ENCODE results near the gene IL37.
"Not testable (repeated sequence)": the region's sequence is repeated elsewhere in the genome, so short reads cannot be mapped to it uniquely, and the experiment has no call there.

DNA sequence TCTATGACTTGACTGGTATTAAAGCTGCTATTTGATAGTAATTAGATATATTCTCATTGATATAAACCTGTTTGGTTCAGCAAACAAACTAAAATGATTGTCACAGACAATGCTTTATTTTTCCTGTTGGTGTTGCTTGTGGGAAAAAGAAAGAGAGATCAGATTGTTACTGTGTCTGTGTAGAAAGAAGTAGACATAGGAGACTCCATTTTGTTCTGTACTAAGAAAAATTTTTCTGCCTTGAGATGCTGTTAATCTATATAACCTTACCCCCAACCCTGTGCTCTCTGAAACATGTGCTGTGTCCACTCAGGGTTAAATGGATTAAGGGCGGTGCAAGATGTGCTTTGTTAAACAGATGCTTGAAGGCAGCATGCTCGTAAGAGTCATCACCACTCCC, 23.2 kb downstream of the IL37 start:
- not testable (repeated sequence) for TF ChIP-seq RARB (CRISPR knock-in tag; IDR thresholded peaks at IDR 0.05); ESRRG (CRISPR knock-in tag; IDR thresholded peaks at IDR 0.05); ZFP3 (CRISPR knock-in tag; IDR thresholded peaks at IDR 0.05); GLIS3 (CRISPR knock-in tag; IDR thresholded peaks at IDR 0.05); ZFP30 (CRISPR knock-in tag; IDR thresholded peaks at IDR 0.05); ZC3H10 (CRISPR knock-in tag; IDR thresholded peaks at IDR 0.05); ZNF565 (CRISPR knock-in tag; conservative IDR thresholded peaks at IDR 0.05; ENCODE audit: low read depth)
- TF ChIP-seq, protein P1, sequence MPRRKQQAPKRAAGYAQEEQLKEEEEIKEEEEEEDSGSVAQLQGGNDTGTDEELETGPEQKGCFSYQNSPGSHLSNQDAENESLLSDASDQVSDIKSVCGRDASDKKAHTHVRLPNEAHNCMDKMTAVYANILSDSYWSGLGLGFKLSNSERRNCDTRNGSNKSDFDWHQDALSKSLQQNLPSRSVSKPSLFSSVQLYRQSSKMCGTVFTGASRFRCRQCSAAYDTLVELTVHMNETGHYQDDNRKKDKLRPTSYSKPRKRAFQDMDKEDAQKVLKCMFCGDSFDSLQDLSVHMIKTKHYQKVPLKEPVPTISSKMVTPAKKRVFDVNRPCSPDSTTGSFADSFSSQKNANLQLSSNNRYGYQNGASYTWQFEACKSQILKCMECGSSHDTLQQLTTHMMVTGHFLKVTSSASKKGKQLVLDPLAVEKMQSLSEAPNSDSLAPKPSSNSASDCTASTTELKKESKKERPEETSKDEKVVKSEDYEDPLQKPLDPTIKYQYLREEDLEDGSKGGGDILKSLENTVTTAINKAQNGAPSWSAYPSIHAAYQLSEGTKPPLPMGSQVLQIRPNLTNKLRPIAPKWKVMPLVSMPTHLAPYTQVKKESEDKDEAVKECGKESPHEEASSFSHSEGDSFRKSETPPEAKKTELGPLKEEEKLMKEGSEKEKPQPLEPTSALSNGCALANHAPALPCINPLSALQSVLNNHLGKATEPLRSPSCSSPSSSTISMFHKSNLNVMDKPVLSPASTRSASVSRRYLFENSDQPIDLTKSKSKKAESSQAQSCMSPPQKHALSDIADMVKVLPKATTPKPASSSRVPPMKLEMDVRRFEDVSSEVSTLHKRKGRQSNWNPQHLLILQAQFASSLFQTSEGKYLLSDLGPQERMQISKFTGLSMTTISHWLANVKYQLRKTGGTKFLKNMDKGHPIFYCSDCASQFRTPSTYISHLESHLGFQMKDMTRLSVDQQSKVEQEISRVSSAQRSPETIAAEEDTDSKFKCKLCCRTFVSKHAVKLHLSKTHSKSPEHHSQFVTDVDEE (CRISPR knock-in tag; IDR thresholded peaks at IDR 0.05): not testable (repeated sequence)
- TF ChIP-seq, protein P2, sequence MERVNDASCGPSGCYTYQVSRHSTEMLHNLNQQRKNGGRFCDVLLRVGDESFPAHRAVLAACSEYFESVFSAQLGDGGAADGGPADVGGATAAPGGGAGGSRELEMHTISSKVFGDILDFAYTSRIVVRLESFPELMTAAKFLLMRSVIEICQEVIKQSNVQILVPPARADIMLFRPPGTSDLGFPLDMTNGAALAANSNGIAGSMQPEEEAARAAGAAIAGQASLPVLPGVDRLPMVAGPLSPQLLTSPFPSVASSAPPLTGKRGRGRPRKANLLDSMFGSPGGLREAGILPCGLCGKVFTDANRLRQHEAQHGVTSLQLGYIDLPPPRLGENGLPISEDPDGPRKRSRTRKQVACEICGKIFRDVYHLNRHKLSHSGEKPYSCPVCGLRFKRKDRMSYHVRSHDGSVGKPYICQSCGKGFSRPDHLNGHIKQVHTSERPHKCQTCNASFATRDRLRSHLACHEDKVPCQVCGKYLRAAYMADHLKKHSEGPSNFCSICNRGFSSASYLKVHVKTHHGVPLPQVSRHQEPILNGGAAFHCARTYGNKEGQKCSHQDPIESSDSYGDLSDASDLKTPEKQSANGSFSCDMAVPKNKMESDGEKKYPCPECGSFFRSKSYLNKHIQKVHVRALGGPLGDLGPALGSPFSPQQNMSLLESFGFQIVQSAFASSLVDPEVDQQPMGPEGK (CRISPR knock-in tag; IDR thresholded peaks at IDR 0.05; ENCODE audit: borderline replicate concordance): not testable (repeated sequence)

Measured in SK-N-SH treated with all-trans-retinoic acid at 6 μM for 48 hours (cell line).